GM12878 (cell line): Measurements from ENCODE around the gene ITK. TPM values are rescaled to one million over a fixed set of nuclear protein-coding genes. Genes with fewer than 3 reads are reported as not detected.

Source experiments
- ATAC-seq: fragments of 200-7000 bp; cut with Tn5 transposase; 3 replicates; pipeline ENCODE4 v1.9.1; 2020; ENCODE audit warnings: mild to moderate bottlenecking, moderate library complexity
- BruUV-seq: library from RNA; stranded (reverse); fragments of 400-500 nt; replicated peaks from 2 replicates; lab custom pipeline; 2021; lab: Mats Ljungman, UMichigan
- CTCF ChIA-PET: fragments of 300-600 bp; sonication (Branson Sonifier 250); formaldehyde crosslinking; extraction: SDS; loops from one replicate; lab custom pipeline; 2021; ENCODE audit warnings: inconsistent platforms; lab: Yijun Ruan, JAX
- POLR2A ChIA-PET: fragments of 350-600 bp; formaldehyde crosslinking; extraction: SDS; loops from one replicate; lab custom pipeline; 2021; ENCODE audit warnings: inconsistent platforms; lab: Charles Lee
- RAD21 ChIA-PET: fragments of 300-600 bp; sonication (Branson Sonifier 250); formaldehyde crosslinking; loops from one replicate; lab custom pipeline; 2023; ENCODE audit warnings: antibody characterized with exemption; ENCODE audit not compliant: unreplicated experiment; lab: Charles Lee
- SMC1A ChIA-PET: fragments of 300-600 bp; sonication (Branson Sonifier 250); formaldehyde crosslinking; loops from one replicate; lab custom pipeline; 2023; ENCODE audit not compliant: unreplicated experiment, uncharacterized antibody; lab: Charles Lee
- DNase-seq: peaks from one replicate; pipeline ENCODE4 v3.0.0-alpha.2; 2011; ENCODE audit warnings: low read depth, low spot score
- FAIRE-seq: peaks from 3 replicates; lab custom pipeline; 2011; peaks lifted over from hg19 to GRCh38; lab: Jason Lieb, UNC
- H2AFZ ChIP-seq: 2 replicates; pipeline ENCODE4 v1.6.0; 2011; ENCODE audit warnings: low read depth, low read length, control low read depth; ENCODE audit not compliant: control insufficient read depth
- H3K27ac ChIP-seq: 2 replicates; pipeline ENCODE4 v1.5.1; 2011; ENCODE audit warnings: control low read depth; ENCODE audit not compliant: control insufficient read depth, insufficient read depth
- H3K27me3 ChIP-seq, 2 experiments: replicated peaks in 1 of 2; 2 replicates each; pipeline versions ENCODE4 v1.6.0 to v1.6.1; 2011; ENCODE audit warnings: low read length in 1 of 2; ENCODE audit not compliant: control insufficient read depth in 2 of 2, insufficient read depth in 2 of 2
- H3K36me3 ChIP-seq, 2 experiments: 2 replicates each; pipeline ENCODE4 v1.5.1; 2011; ENCODE audit warnings: low read length in 1 of 2; ENCODE audit not compliant: control insufficient read depth in 2 of 2, insufficient read depth in 2 of 2
- H3K4me1 ChIP-seq: 2 replicates; pipeline ENCODE4 v1.6.1; 2011; ENCODE audit warnings: mild to moderate bottlenecking, low read length, moderate library complexity, mixed read lengths; ENCODE audit not compliant: control insufficient read depth, insufficient read depth
- H3K4me2 ChIP-seq: 2 replicates; pipeline ENCODE4 v1.6.0; 2011; ENCODE audit warnings: control low read depth; ENCODE audit not compliant: control insufficient read depth, insufficient read depth
- H3K4me3 ChIP-seq: fragments of 200-600 bp; sonication (generic); 2 replicates; pipeline ENCODE4 v1.5.1; 2016
- H3K79me2 ChIP-seq: 2 replicates; pipeline ENCODE4 v1.6.0; 2011; ENCODE audit warnings: low read length; ENCODE audit not compliant: control insufficient read depth, insufficient read depth
- H3K9ac ChIP-seq: 2 replicates; pipeline ENCODE4 v1.8.0; 2011; ENCODE audit warnings: low read length, control low read depth, mixed read lengths; ENCODE audit not compliant: control insufficient read depth, insufficient read depth
- H3K9me3 ChIP-seq: replicated peaks from 3 replicates; pipeline ENCODE4 v1.5.1; 2011; ENCODE audit warnings: mild to moderate bottlenecking, low read length; ENCODE audit not compliant: control insufficient read depth, insufficient read depth
- H4K20me1 ChIP-seq: 2 replicates; pipeline ENCODE4 v1.6.0; 2011; ENCODE audit not compliant: control insufficient read depth, insufficient read depth
- CEBPB ChIP-seq, 2 experiments: fragments of 150-350 bp in 1 of 2; IDR thresholded peaks; 2 replicates each; pipeline ENCODE4 v1.6.1; 2012 to 2014; ENCODE audit warnings: low read depth in 2 of 2, low read length in 2 of 2, borderline replicate concordance in 1 of 2, inconsistent platforms in 1 of 2
- EP300 ChIP-seq, 2 experiments: fragments of 150-350 bp in 1 of 2; IDR thresholded peaks; 2 replicates each; pipeline ENCODE4 v1.6.1; 2011 to 2012; ENCODE audit warnings: low read depth in 2 of 2, low read length in 2 of 2, borderline replicate concordance in 1 of 2, improper control_type of control experiment in 1 of 2, inconsistent platforms in 1 of 2; ENCODE audit not compliant: control insufficient read depth in 1 of 2
- FOS ChIP-seq: IDR thresholded peaks from 3 replicates; pipeline ENCODE4 v1.6.1; 2011; ENCODE audit warnings: borderline replicate concordance; ENCODE audit not compliant: insufficient read length; ENCODE audit errors: extremely low read depth
- KLF5 ChIP-seq: fragments of 450-650 bp; IDR thresholded peaks from 2 replicates; pipeline ENCODE4 v1.6.1; 2014; ENCODE audit warnings: mild to moderate bottlenecking; ENCODE audit not compliant: partially characterized antibody
- RAD21 ChIP-seq: IDR thresholded peaks from 2 replicates; pipeline ENCODE4 v1.6.1; 2011; ENCODE audit warnings: mild to moderate bottlenecking, low read depth, low read length, moderate library complexity; ENCODE audit not compliant: insufficient read depth
- RUNX3 ChIP-seq: IDR thresholded peaks from 2 replicates; pipeline ENCODE4 v1.6.1; 2012; ENCODE audit warnings: low read length, inconsistent platforms
- SIN3A ChIP-seq: IDR thresholded peaks from 2 replicates; pipeline ENCODE4 v1.6.1; 2012; ENCODE audit warnings: low read depth, low read length, improper control_type of control experiment
- WGBS: methylation state at CpG from one replicate; pipeline ENCODE4 v1.1.6; 2016; ENCODE audit warnings: low lambda C conversion rate; ENCODE audit not compliant: insufficient replicate concordance, insufficient coverage; ENCODE audit errors: missing lambda C conversion rate; 5-methylcytosine and 5-hydroxymethylcytosine counted together
- in situ Hi-C: fragments of 300-500 bp; cut with MboI; formaldehyde crosslinking; loops from 9 replicates; pipeline ENCODE4 v1.14.3; 2018; ENCODE audit warnings: mixed read lengths
- intact Hi-C: fragments of 100-400 bp; cut with micrococcal nuclease; formaldehyde crosslinking; loops from one replicate; pipeline ENCODE4 v1.14.2; 2022; ENCODE audit not compliant: unreplicated experiment
- polyA plus RNA-seq, 11 experiments: library from polyadenylated mRNA; depleted of rRNA in 4 of 11; unstranded in 6 of 11; stranded (reverse) in 5 of 11; fragments of >200 nt; fragmentation: Nextera tagmentation in 4 of 11; fragmentation: Illumina TruSeq in 1 of 11; extraction: Ambion mirVana in 4 of 11; extraction: Trizol in 1 of 11; gene quantifications; 1 replicate in 1 of 11; 2 replicates in 10 of 11; pipeline versions ENCODE4 v1.2.1 to v1.2.3, GENCODE V29; 2011 to 2016; ENCODE audit warnings: inconsistent platforms in 2 of 11, missing spikeins in 2 of 11, low read depth in 1 of 11
- total RNA-seq, 4 experiments: library from RNA; depleted of rRNA in 3 of 4; stranded (reverse); fragments of >200 nt in 3 of 4; fragmentation: Illumina TruSeq in 1 of 4; extraction: Trizol in 1 of 4; gene quantifications; 2 replicates each; pipeline versions ENCODE4 v1.2.1 to v1.2.3, GENCODE V29; 2013 to 2021
- TF ChIP-seq, protein P1 (sequence below): IDR thresholded peaks from 2 replicates; pipeline ENCODE4 v1.6.1; 2012; ENCODE audit warnings: low read length, inconsistent platforms
- TF ChIP-seq, protein P2 (sequence below): IDR thresholded peaks from 2 replicates; pipeline ENCODE4 v1.6.1; 2012; ENCODE audit warnings: low read depth, low read length, improper control_type of control experiment
- TF ChIP-seq, protein P3 (sequence below): fragments of 450-650 bp; IDR thresholded peaks from 2 replicates; pipeline ENCODE4 v1.6.1; 2017; ENCODE audit warnings: mild to moderate bottlenecking
- TF ChIP-seq, protein P4 (sequence below): IDR thresholded peaks from 2 replicates; pipeline ENCODE4 v1.6.1; 2011; ENCODE audit warnings: low read depth, low read length, improper control_type of control experiment, borderline replicate concordance

Gene ITK
- total and polyA plus RNA-seq, 10 of the 15 experiments (the other 5 are each of a cell fraction or from before 2014, with no cell fraction given), result 0.05 to 2.4 (median 0.76) TPM

DNA sequence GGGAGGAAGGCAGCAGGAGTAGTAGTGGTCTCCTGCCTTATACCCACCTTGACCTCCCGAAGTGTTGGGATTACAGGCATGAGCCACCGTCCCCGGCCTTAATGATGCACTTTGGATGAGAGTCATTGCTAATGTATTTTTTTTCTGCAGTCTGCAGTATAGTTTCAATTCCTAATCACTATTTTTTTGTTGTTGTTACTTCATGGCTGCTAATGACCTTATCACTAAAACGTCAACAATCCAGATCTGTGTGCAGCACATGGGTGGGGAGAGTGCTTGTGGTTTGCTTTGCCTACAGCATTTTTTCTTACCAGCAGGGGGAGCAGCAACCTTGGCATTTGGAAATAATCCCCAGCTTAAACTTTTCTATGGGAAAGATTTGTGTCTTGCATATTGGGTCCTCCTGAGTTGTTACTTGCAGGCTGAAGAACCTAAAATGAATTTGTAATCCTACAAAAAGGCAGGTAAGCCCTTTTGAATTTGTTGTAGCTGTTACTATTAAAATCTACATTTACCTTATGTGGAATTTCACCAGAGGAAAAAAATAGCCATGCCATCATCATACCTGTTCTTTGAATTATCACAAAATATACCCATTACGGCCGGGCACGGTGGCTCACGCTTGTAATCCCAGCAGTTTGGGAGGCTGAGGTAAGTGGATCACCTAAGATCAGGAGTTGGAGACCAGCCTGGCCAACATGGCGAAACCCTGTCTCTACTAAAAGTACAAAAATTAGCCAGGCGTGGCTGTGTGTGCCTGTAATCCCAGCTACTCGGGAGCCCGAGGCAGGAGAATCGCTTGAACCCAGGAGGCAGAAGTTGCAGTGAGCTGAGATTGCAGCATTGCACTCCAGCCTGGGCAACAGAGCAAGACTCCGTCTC lies 31.7 kb upstream of the ITK start (continued):
- TF ChIP-seq, protein P1, sequence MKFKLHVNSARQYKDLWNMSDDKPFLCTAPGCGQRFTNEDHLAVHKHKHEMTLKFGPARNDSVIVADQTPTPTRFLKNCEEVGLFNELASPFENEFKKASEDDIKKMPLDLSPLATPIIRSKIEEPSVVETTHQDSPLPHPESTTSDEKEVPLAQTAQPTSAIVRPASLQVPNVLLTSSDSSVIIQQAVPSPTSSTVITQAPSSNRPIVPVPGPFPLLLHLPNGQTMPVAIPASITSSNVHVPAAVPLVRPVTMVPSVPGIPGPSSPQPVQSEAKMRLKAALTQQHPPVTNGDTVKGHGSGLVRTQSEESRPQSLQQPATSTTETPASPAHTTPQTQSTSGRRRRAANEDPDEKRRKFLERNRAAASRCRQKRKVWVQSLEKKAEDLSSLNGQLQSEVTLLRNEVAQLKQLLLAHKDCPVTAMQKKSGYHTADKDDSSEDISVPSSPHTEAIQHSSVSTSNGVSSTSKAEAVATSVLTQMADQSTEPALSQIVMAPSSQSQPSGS, result no peak
- TF ChIP-seq, protein P2, sequence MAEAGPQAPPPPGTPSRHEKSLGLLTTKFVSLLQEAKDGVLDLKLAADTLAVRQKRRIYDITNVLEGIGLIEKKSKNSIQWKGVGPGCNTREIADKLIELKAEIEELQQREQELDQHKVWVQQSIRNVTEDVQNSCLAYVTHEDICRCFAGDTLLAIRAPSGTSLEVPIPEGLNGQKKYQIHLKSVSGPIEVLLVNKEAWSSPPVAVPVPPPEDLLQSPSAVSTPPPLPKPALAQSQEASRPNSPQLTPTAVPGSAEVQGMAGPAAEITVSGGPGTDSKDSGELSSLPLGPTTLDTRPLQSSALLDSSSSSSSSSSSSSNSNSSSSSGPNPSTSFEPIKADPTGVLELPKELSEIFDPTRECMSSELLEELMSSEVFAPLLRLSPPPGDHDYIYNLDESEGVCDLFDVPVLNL, result no peak
- TF ChIP-seq RUNX3 (peak; percentile 94), RAD21 (peak; percentile 99)

DNA sequence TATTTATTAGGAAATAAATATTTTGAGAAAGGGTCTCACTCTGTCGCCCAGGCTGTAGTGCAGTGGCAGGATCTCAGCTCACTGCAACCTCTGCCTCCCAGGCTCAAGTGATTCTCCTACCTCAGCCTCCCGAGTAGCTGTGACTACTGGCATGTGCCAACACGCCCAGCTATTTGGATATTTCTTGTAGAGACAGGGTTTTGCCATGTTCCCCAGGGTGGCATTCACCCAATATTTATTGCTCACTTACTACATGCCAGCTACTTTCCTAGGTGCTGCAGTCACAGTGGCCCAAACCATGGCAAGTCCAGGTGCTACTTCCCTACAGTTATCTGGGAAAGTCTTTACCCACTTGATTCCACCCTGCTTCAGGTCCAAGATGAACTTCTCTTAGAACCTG lies 29.6 kb upstream of the ITK start:
- Histone ChIP-seq H3K27me3 (no peaks in the 10 kb centered on the region), H3K79me2 (no peaks in the 10 kb centered on the region), H4K20me1 (no peaks in the 10 kb centered on the region), H3K4me3 (no peak overlapping the region), H3K36me3 (no peaks in the 10 kb centered on the region), H3K4me2 (no peak overlapping the region), H3K9ac (no peak overlapping the region), H3K27ac (no peak overlapping the region), H3K9me3 (no peaks in the 10 kb centered on the region), H2AFZ (no peak overlapping the region), H3K4me1 (no peaks in the 10 kb centered on the region)
- FAIRE-seq, result no peak
- BruUV-seq, result no TSS peak
- RAD21 ChIA-PET, result interaction anchor here (0.9 to 4.7 kb wide), 8 partner anchors 22 to 157 kb away, joined by 3 to 159 read pairs (median 12); no protein-coding TSS in a partner anchor
- 54% methylated on average over 3 of the region's 3 CpGs for WGBS
- in situ Hi-C loops, result no loop called here
- intact Hi-C loops, result no loop called here
- ATAC-seq, result no peak
- POLR2A ChIA-PET, result interaction anchor here (1.7 kb wide), 1 partner anchor 116 kb away, joined by 4 read pairs; no protein-coding TSS in a partner anchor
- CTCF ChIA-PET, result interaction anchor here (0.6 to 11.1 kb wide), 9 partner anchors 11 to 592 kb away, joined by 3 to 244 read pairs (median 4); partner anchors contain the start of gene LSM11
- SMC1A ChIA-PET, result interaction anchor here (0.9 to 4.4 kb wide), 10 partner anchors 9 to 176 kb away, joined by 3 to 138 read pairs (median 16); no protein-coding TSS in a partner anchor
- DNase-seq, result no peak
- TF ChIP-seq CEBPB (IDR thresholded peaks at IDR 0.05; ENCODE audit: borderline replicate concordance in 1 of 2, low read depth in 2 of 2, low read length in 2 of 2), result no peak
- TF ChIP-seq FOS, result no peak
- TF ChIP-seq, protein P3, sequence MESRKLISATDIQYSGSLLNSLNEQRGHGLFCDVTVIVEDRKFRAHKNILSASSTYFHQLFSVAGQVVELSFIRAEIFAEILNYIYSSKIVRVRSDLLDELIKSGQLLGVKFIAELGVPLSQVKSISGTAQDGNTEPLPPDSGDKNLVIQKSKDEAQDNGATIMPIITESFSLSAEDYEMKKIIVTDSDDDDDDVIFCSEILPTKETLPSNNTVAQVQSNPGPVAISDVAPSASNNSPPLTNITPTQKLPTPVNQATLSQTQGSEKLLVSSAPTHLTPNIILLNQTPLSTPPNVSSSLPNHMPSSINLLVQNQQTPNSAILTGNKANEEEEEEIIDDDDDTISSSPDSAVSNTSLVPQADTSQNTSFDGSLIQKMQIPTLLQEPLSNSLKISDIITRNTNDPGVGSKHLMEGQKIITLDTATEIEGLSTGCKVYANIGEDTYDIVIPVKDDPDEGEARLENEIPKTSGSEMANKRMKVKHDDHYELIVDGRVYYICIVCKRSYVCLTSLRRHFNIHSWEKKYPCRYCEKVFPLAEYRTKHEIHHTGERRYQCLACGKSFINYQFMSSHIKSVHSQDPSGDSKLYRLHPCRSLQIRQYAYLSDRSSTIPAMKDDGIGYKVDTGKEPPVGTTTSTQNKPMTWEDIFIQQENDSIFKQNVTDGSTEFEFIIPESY, result no peak
- TF ChIP-seq KLF5, result no peak
- TF ChIP-seq, protein P4, sequence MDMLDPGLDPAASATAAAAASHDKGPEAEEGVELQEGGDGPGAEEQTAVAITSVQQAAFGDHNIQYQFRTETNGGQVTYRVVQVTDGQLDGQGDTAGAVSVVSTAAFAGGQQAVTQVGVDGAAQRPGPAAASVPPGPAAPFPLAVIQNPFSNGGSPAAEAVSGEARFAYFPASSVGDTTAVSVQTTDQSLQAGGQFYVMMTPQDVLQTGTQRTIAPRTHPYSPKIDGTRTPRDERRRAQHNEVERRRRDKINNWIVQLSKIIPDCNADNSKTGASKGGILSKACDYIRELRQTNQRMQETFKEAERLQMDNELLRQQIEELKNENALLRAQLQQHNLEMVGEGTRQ, result no peak
- no peak for TF ChIP-seq EP300 (IDR thresholded peaks at IDR 0.05; ENCODE audit: borderline replicate concordance in 1 of 2, control insufficient read depth in 1 of 2, low read depth in 2 of 2, low read length in 2 of 2)
- no peak for TF ChIP-seq SIN3A
